Sigmoid colon (tissue), 7 donors: ENCODE measurements around the gene SF3B1. TPM values are rescaled to one million over a fixed set of nuclear protein-coding genes. Genes with fewer than 3 reads are reported as not detected.
A peak's percentile ranks its signal among the peaks of the same experiment; 100 is the strongest.
"Not testable (repeated sequence)": the region's sequence is repeated elsewhere in the genome, so short reads cannot be mapped to it uniquely, and the experiment has no call there.

Experiments
- DNase-seq: peaks from one replicate; pipeline ENCODE4 v3.0.0-alpha.2; 2019
- H3K27ac ChIP-seq, 4 donors: fragments of 200-600 bp; sonication (generic); one replicate each; pipeline ENCODE4 v1.5.1; 2016 to 2019; ENCODE audit warnings: mild to moderate bottlenecking in 1 of 4
- H3K27me3 ChIP-seq, 3 donors: fragments of 200-600 bp; sonication (generic); one replicate each; pipeline ENCODE4 v1.5.1; 2019; ENCODE audit warnings: mild to moderate bottlenecking in 1 of 3
- H3K36me3 ChIP-seq, 4 donors: fragments of 200-600 bp; sonication (generic); one replicate each; pipeline ENCODE4 v1.5.1; 2016 to 2019
- H3K4me1 ChIP-seq, 4 donors: fragments of 200-600 bp; sonication (generic); one replicate each; pipeline ENCODE4 v1.5.1; 2017 to 2019
- H3K4me3 ChIP-seq, 4 donors: fragments of 200-600 bp; sonication (generic); one replicate each; pipeline ENCODE4 v1.5.1; 2017 to 2019; ENCODE audit warnings: mild to moderate bottlenecking in 2 of 4, moderate library complexity in 1 of 4
- H3K9me3 ChIP-seq, 4 donors: fragments of 200-600 bp in 3 of 4; sonication (generic) in 3 of 4; one replicate each; pipeline versions ENCODE4 v1.5.1 to v1.6.1; 2013 to 2019
- CTCF ChIP-seq, 4 experiments: fragments of 450-650 bp in 3 of 4; fragments of 200-600 bp in 1 of 4; IDR thresholded peaks; one replicate each; pipeline ENCODE4 v1.5.1; 2016 to 2019; ENCODE audit warnings: antibody characterized with exemption in 4 of 4, mild to moderate bottlenecking in 3 of 4, moderate library complexity in 2 of 4
- EP300 ChIP-seq, 4 donors: sonication (generic); formaldehyde crosslinking; IDR thresholded peaks; one replicate each; pipeline ENCODE4 v1.6.1; 2017; ENCODE audit warnings: antibody characterized with exemption in 4 of 4
- POLR2A ChIP-seq, 2 donors: fragments of 450-650 bp; IDR thresholded peaks; one replicate each; pipeline ENCODE4 v1.6.1; 2016; ENCODE audit warnings: antibody characterized with exemption in 2 of 2, mild to moderate bottlenecking in 2 of 2, moderate library complexity in 2 of 2
- POLR2AphosphoS5 ChIP-seq, 4 donors: sonication (generic); formaldehyde crosslinking; IDR thresholded peaks; one replicate each; pipeline ENCODE4 v1.6.1; 2017; ENCODE audit warnings: antibody characterized with exemption in 4 of 4
- WGBS, 2 donors: extraction: QIAGEN DNeasy Blood & Tissue Kit; methylation state at CpG; one replicate each; pipeline ENCODE4 v1.1.7; 2013; 5-methylcytosine and 5-hydroxymethylcytosine counted together
- intact Hi-C: fragments of 100-400 bp; cut with DNase I; formaldehyde crosslinking; loops from one replicate; pipeline ENCODE4 v1.15.1; 2023
- polyA plus RNA-seq, 3 donors: library from polyadenylated mRNA; stranded (reverse); fragments of 200-250 nt; gene quantifications; one replicate each; pipeline ENCODE4 v1.2.3, GENCODE V29; 2013
- total RNA-seq, 4 donors: library from RNA; depleted of rRNA; stranded (reverse); fragments of >200 nt; gene quantifications; one replicate each; pipeline ENCODE4 v1.1.0, GENCODE V29; 2016
- donor health status: healthy with polysubstance abuse.
- donor health status: Bipolar disorder and iron deficiency.
- donor health status: healthy.

The SF3B1 gene
- total and polyA plus RNA-seq, 7 donors, result 61.5 to 475 (median 258) TPM

- intact Hi-C loops, result loop anchor here (5.0 kb wide), 1 partner anchor 61 kb away; the partner anchor contains the start of gene HSPD1
- no peak for DNase-seq
- TF ChIP-seq CTCF (IDR thresholded peaks at IDR 0.05), result no peak
- TF ChIP-seq POLR2A (IDR thresholded peaks at IDR 0.05), result no peak
- H3K27me3 ChIP-seq, result no peaks in the 10 kb centered on the region
- peak overlapping the region; percentile 86 to 98 (median 92) for H3K4me3 ChIP-seq
- peak overlapping the region; percentile 91 to 98 (median 97) for H3K27ac ChIP-seq
- WGBS, 2 donors, result 13 to 28% methylated on average over 16 of the region's 16 CpGs
- H3K36me3 ChIP-seq, result no peaks in the 10 kb centered on the region
- peaks cover 0 to 40% (median 37%) of the 10 kb centered on the region in 4 donors for H3K4me1 ChIP-seq
- no peaks in the 10 kb centered on the region for H3K9me3 ChIP-seq
Observed at GRCh38 chr2:197435598-197436420, 981 bp upstream of the SF3B1 start.

GRCh38 chr2:197433780-197434438 lies 919 bp downstream of the SF3B1 start:
- peak overlapping the region; percentile 91 to 98 (median 97) for H3K27ac ChIP-seq
- DNase-seq, result no peak
- intact Hi-C loops, result loop anchor here (1.0 to 5.0 kb wide), 2 partner anchors 19 to 83 kb away; partner anchors contain the start of genes COQ10B and MOB4
- H3K27me3 ChIP-seq, result no peaks in the 10 kb centered on the region
- no peak for TF ChIP-seq CTCF (IDR thresholded peaks at IDR 0.05)
- no peak for TF ChIP-seq POLR2AphosphoS5 (IDR thresholded peaks at IDR 0.05)
- no peak for TF ChIP-seq POLR2A (IDR thresholded peaks at IDR 0.05)
- no peak for TF ChIP-seq EP300 (IDR thresholded peaks at IDR 0.05)
- no peaks in the 10 kb centered on the region for H3K9me3 ChIP-seq
- H3K36me3 ChIP-seq, result peaks cover 0 to 3% (median 0%) of the 10 kb centered on the region in 4 donors
- H3K4me1 ChIP-seq, result peaks cover 0 to 59% (median 48%) of the 10 kb centered on the region in 4 donors
- WGBS, 2 donors, result 1% methylated on average over 11 of the region's 11 CpGs
- peak overlapping the region; percentile 86 to 98 (median 92) for H3K4me3 ChIP-seq

DNA sequence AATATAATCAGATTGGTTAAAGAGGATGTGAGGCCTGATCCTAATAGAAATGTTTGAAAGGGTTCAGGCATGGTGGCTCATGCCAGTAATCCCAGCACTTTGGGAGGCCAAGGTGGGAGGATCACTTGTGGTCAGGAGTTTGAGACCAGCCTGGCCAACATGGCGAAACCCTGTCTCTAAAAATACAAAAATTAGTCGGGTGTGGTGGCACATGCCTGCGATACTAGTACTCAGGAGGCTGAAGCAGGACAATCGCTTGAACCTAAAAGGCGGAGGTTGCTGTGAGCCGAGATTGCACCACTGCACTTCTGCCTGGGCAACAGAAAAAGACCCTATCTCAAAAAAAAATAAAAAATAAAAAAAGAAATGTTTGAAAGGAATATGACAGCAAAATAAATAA lies 2.3 kb downstream of the SF3B1 start:
- intact Hi-C loops, result loop anchor here (5.0 kb wide), 1 partner anchor 85 kb away; the partner anchor contains the start of gene MOB4
- not testable (repeated sequence) for H3K27ac ChIP-seq, H3K36me3 ChIP-seq, H3K27me3 ChIP-seq, H3K9me3 ChIP-seq, DNase-seq
- H3K4me1 ChIP-seq, result peaks cover 0 to 72% (median 57%) of the 10 kb centered on the region in 4 donors
- H3K4me3 ChIP-seq, result peak overlapping the region in 1 of 4 donors; percentile 93
- 78 to 79% methylated on average over 6 of the region's 6 CpGs for WGBS, 2 donors

DNA sequence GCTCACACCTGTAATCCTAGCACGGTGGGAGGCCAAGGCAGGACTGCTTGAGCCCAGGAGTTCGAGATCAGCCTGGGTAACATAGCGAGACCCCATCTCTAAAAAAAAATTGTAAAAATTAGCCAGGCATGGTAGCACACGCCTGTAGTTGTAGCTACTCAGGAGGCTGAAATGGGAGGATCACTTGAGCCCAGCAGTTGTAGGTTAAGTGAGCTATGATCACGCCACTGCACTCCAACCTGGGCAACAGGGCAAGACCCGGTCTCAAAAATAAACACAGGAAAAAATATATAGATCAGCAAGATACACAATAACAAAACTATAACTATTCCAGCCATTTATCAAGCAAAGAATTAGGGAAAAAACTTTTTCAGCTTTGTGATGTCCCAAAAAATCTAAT lies 3.0 kb downstream of the SF3B1 start:
- H3K4me3 ChIP-seq, result no peak overlapping the region
- H3K36me3 ChIP-seq, result peaks cover 0 to 3% (median 0%) of the 10 kb centered on the region in 4 donors
- intact Hi-C loops, result loop anchor here (5.0 kb wide), 1 partner anchor 85 kb away; the partner anchor contains the start of gene MOB4
- no peaks in the 10 kb centered on the region for H3K27me3 ChIP-seq
- WGBS, 2 donors, result 62 to 64% methylated on average over 6 of the region's 6 CpGs
- H3K9me3 ChIP-seq, result no peaks in the 10 kb centered on the region
- H3K27ac ChIP-seq, result no peak overlapping the region
- H3K4me1 ChIP-seq, result peaks cover 0 to 78% (median 64%) of the 10 kb centered on the region in 4 donors
- TF ChIP-seq POLR2A (IDR thresholded peaks at IDR 0.05) (no peak), CTCF (IDR thresholded peaks at IDR 0.05) (no peak), POLR2AphosphoS5 (IDR thresholded peaks at IDR 0.05) (no peak), EP300 (IDR thresholded peaks at IDR 0.05) (no peak)
- no peak for DNase-seq

DNA sequence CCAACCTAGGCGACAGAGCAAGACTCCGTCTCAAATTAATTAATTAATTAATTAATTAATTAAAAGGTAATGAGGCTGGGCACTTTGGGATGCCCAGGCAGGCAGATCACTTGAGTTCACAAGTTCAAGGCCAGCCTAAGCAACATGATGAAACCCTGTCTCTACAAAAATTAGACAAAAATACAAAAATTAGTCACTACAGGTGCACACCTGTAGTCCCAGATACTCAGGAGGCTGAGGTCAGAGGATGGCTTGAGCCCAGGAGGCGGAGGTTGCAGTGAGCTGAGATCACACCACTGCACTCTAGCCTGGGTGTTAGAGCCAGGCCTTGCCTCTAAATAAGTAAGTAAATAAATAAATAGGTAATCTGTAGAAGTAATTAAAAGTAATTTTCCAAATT lies 6.8 kb downstream of the SF3B1 start:
- peaks cover 0 to 91% (median 74%) of the 10 kb centered on the region in 4 donors for H3K4me1 ChIP-seq
- no peaks in the 10 kb centered on the region for H3K27me3 ChIP-seq
- intact Hi-C loops, result no loop called here

More for the DNA sequence above, 6.8 kb downstream of the SF3B1 start:
- TF ChIP-seq EP300 (IDR thresholded peaks at IDR 0.05), result no peak
- no peak for TF ChIP-seq POLR2AphosphoS5 (IDR thresholded peaks at IDR 0.05)
- no peak for TF ChIP-seq POLR2A (IDR thresholded peaks at IDR 0.05)
- no peak for TF ChIP-seq CTCF (IDR thresholded peaks at IDR 0.05)
- H3K27ac ChIP-seq, result no peak overlapping the region
- peaks cover 0 to 11% (median under 1%) of the 10 kb centered on the region in 4 donors for H3K36me3 ChIP-seq
- no peaks in the 10 kb centered on the region for H3K9me3 ChIP-seq
- DNase-seq, result no peak
- H3K4me3 ChIP-seq, result no peak overlapping the region
- 90 to 93% methylated on average over 3 of the region's 3 CpGs for WGBS, 2 donors
